ENCODE measurements around the gene XPNPEP3. TPM values are rescaled to one million over a fixed set of nuclear protein-coding genes. Genes with fewer than 3 reads are reported as not detected.
"Not testable (repeated sequence)": the region's sequence is repeated elsewhere in the genome, so short reads cannot be mapped to it uniquely, and the experiment has no call there.

The XPNPEP3 gene
- total and polyA plus RNA-seq, 2 experiments from 2014 or later = 12.3 to 14.6 TPM

GRCh38 chr22:40862537-40862936, 5.6 kb downstream of the XPNPEP3 start:
- Histone ChIP-seq H3K36me3 (replicated peaks; ENCODE audit: insufficient read depth, low read depth) (peaks cover 3% of the 10 kb centered on the region), H3K9me2 (replicated peaks; ENCODE audit: insufficient read depth) (no peaks in the 10 kb centered on the region), H3K4me1 (ENCODE audit: insufficient read depth) (peaks cover 5% of the 10 kb centered on the region), H3K4me3 (no peak overlapping the region), H3K27ac (no peak overlapping the region), H3K9me3 (ENCODE audit: low read depth) (no peaks in the 10 kb centered on the region), H3K27me3 (no peaks in the 10 kb centered on the region), H4K20me1 (ENCODE audit: insufficient read depth, poor library complexity, severe bottlenecking) (no peaks in the 10 kb centered on the region), H3K4me2 (no peak overlapping the region), H3K79me2 (peaks cover 91% of the 10 kb centered on the region), H2AFZ (no peak overlapping the region)
- TF ChIP-seq CTCF (IDR thresholded peaks at IDR 0.05; ENCODE audit: poor library complexity) = no peak
- TF ChIP-seq EZH2phosphoT487 (IDR thresholded peaks at IDR 0.05; ENCODE audit: low read depth, severe bottlenecking, unreplicated experiment) = no peak
- no peak for TF ChIP-seq EZH2 (IDR thresholded peaks at IDR 0.05; ENCODE audit: borderline replicate concordance)
- DNase-seq (ENCODE audit: low spot score) = no peak
- 94% methylated on average over 2 of the region's 2 CpGs for WGBS (ENCODE audit: low lambda C conversion rate, missing lambda C conversion rate)

GRCh38 chr22:40867109-40867508, 10.2 kb downstream of the XPNPEP3 start:
- 71% methylated on average over 2 of the region's 2 CpGs for WGBS (ENCODE audit: low lambda C conversion rate, missing lambda C conversion rate)
- TF ChIP-seq CTCF (IDR thresholded peaks at IDR 0.05; ENCODE audit: poor library complexity) = no peak
- TF ChIP-seq EZH2phosphoT487 (IDR thresholded peaks at IDR 0.05; ENCODE audit: low read depth, severe bottlenecking, unreplicated experiment) = no peak
- TF ChIP-seq EZH2 (IDR thresholded peaks at IDR 0.05; ENCODE audit: borderline replicate concordance) = no peak
- H3K79me2 ChIP-seq = peaks cover 49% of the 10 kb centered on the region

GRCh38 chr22:40868379-40868778, 11.4 kb downstream of the XPNPEP3 start:
- not testable (repeated sequence) for H3K27ac ChIP-seq; DNase-seq (ENCODE audit: low spot score); H3K27me3 ChIP-seq; H3K4me1 ChIP-seq (ENCODE audit: insufficient read depth); H3K9me3 ChIP-seq (ENCODE audit: low read depth); H3K36me3 ChIP-seq (replicated peaks; ENCODE audit: insufficient read depth, low read depth); H3K4me2 ChIP-seq; H3K4me3 ChIP-seq; H3K9me2 ChIP-seq (replicated peaks; ENCODE audit: insufficient read depth); H4K20me1 ChIP-seq (ENCODE audit: insufficient read depth, poor library complexity, severe bottlenecking); H2AFZ ChIP-seq
- H3K79me2 ChIP-seq = peaks cover 37% of the 10 kb centered on the region
- WGBS (ENCODE audit: low lambda C conversion rate, missing lambda C conversion rate) = 81% methylated on average over 6 of the region's 6 CpGs

More at GRCh38 chr22:40867109-40867508, 10.2 kb downstream of the XPNPEP3 start:
- no peaks in the 10 kb centered on the region for H3K4me1 ChIP-seq (ENCODE audit: insufficient read depth)
- no peak overlapping the region for H3K4me2 ChIP-seq
- no peak overlapping the region for H3K4me3 ChIP-seq
- no peak overlapping the region for H2AFZ ChIP-seq
- H3K27me3 ChIP-seq = no peaks in the 10 kb centered on the region
- peaks cover 3% of the 10 kb centered on the region for H3K36me3 ChIP-seq (replicated peaks; ENCODE audit: insufficient read depth, low read depth)
- H3K9me2 ChIP-seq (replicated peaks; ENCODE audit: insufficient read depth) = no peaks in the 10 kb centered on the region
- H3K27ac ChIP-seq = no peak overlapping the region
- no peaks in the 10 kb centered on the region for H4K20me1 ChIP-seq (ENCODE audit: insufficient read depth, poor library complexity, severe bottlenecking)
- no peak for DNase-seq (ENCODE audit: low spot score)
- H3K9me3 ChIP-seq (ENCODE audit: low read depth) = no peaks in the 10 kb centered on the region

GRCh38 chr22:40874016-40874415, 17.1 kb downstream of the XPNPEP3 start:
- Histone ChIP-seq H3K36me3 (replicated peaks; ENCODE audit: insufficient read depth, low read depth) (no peaks in the 10 kb centered on the region), H3K9me3 (ENCODE audit: low read depth) (no peaks in the 10 kb centered on the region), H3K9me2 (replicated peaks; ENCODE audit: insufficient read depth) (no peaks in the 10 kb centered on the region), H3K27ac (no peak overlapping the region), H3K79me2 (peaks cover 5% of the 10 kb centered on the region), H2AFZ (no peak overlapping the region), H3K4me2 (no peak overlapping the region), H4K20me1 (ENCODE audit: insufficient read depth, poor library complexity, severe bottlenecking) (no peaks in the 10 kb centered on the region), H3K4me1 (ENCODE audit: insufficient read depth) (no peaks in the 10 kb centered on the region), H3K27me3 (no peaks in the 10 kb centered on the region), H3K4me3 (no peak overlapping the region)
- DNase-seq (ENCODE audit: low spot score) = no peak
- WGBS (ENCODE audit: low lambda C conversion rate, missing lambda C conversion rate) = 96% methylated on average over 3 of the region's 3 CpGs
- TF ChIP-seq EZH2 (IDR thresholded peaks at IDR 0.05; ENCODE audit: borderline replicate concordance) (no peak), CTCF (IDR thresholded peaks at IDR 0.05; ENCODE audit: poor library complexity) (no peak), EZH2phosphoT487 (IDR thresholded peaks at IDR 0.05; ENCODE audit: low read depth, severe bottlenecking, unreplicated experiment) (no peak)

Measured in hepatocyte (in vitro differentiated cells).